ENCODE data around the gene SEPTIN5.
"Not testable (repeated sequence)": the region's sequence is repeated elsewhere in the genome, so short reads cannot be mapped to it uniquely, and the experiment has no call there.

Gene SEPTIN5

DNA sequence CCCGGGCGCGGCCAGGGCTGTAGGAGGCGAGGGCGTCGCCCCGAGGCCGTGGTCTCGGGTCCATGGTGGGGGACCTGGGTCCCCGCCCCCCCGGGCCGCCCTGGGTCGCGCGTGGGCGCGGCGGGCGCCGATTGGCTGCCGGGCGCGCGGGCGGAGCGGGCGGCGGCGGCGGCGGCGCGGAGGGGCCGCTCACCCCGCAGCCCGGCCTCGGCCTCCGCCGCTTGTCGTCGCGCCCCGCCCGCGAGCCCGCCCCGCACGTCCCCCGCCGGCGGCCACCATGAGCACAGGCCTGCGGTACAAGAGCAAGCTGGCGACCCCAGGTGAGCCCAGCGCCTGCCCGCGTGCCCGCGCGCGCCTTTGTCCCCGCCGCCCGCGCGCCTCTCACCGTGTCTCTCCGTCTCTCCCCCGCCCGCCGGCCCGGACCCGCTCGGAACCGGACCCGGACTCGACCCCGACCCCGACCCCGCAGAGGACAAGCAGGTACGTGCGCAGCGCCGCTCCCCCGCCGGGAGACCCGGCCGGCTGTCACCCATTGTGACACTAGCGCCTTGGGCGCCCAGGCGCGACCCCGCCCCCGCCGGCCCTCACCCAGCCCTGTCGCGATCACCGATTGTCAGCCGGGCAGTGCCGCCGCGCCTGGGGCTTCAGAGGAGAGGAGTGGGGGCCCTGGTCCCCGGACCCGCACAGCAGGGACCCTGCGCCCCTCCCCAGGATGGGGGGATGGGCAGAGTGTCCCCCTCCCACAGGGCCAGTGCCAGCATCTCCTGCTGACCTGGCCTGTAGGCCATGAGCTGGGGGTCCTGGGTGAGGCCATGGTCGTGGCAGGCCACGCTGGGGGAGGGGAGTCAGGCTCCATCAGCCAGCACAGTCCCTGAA is at the start of gene SEPTIN5:
TSS of gene SEPTIN5 (plus strand) at position 192 of the 876 bp plus-strand sequence. CDS start at position 278, 86 bp downstream.
- no peak for DNase-seq

DNA sequence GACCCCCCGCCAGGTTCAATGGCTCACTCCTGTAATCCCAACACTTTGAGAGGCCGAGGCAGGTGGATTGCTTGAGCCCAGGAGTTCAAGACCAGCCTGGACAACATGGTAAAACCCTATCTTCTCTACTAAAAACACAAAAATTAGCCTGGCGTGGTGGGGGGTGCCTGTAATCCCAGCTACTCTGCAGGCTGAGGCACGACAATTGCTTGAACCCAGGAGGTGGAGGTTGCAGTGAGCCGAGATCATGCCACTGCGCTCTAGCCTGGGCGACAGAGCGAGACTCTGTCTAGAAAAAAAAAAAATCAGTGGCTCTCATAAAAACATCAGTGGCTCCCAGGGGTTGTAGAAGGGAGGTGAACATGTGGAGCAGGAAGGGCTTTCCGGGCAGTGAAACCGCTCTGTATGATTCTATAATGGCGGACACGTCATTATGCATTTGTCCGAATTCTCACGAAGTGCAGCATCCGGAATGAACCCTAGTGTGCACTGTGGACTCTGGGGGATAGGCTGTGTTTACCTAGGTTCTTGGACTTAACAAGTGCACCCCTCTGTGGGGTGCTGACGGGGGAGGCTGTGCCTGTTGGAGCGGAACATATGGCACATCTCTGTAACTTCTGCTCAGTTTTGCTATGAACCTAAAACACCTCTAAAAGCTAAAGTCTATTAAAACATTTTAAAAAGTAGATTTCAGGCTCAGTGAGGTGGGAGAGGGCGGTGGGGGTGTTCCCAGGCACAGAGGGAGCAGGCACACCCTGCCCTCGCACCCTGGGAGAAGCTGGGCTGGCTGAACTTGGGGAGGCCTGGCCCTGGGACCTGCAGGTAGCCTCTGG is 49.1 kb upstream of the SEPTIN5 start:
- DNase-seq: no peak

DNA sequence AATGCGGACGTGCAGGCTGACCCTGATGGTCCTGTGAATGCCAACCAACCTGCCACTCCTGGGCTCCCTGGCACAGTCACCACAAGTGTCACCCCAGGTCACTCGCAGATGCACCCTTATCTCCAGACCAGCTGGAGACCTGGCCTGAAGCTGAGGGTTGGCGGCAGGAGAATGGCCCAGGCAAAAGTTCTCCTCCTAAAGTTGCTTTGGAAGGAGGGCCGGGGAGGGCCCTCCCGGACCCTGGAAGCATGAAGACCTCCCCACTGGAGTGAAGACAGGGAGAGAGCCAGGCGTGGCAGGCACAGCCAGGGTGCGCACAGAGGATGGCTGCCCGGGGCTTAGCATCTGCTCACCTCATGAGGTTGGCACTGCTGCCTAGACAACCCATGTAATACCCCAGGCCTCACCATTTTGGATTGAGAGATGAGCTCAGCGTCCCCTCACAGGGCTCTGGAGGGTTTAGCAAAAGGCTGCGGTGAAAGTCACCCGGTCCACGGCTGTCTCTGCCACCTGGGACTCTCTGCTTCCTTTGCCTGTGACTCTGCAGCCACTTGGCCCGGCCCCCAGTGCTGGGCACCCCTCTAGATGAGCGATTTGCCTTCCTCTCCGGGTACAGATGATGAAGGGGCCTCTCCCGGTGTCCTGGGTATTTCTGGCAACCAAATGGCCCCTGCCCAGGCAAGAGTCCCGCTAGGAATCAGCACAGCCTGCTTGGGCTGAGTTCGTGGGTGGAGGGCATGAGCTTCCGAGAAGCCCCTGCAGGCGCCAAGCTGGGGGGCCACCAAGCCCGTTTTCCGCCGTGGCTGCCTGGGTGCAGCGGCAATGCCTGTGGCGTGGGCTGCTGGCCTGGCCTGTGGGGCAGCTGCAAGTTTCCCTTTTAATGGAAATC is 48.3 kb upstream of the SEPTIN5 start:
- no peak for DNase-seq

DNA sequence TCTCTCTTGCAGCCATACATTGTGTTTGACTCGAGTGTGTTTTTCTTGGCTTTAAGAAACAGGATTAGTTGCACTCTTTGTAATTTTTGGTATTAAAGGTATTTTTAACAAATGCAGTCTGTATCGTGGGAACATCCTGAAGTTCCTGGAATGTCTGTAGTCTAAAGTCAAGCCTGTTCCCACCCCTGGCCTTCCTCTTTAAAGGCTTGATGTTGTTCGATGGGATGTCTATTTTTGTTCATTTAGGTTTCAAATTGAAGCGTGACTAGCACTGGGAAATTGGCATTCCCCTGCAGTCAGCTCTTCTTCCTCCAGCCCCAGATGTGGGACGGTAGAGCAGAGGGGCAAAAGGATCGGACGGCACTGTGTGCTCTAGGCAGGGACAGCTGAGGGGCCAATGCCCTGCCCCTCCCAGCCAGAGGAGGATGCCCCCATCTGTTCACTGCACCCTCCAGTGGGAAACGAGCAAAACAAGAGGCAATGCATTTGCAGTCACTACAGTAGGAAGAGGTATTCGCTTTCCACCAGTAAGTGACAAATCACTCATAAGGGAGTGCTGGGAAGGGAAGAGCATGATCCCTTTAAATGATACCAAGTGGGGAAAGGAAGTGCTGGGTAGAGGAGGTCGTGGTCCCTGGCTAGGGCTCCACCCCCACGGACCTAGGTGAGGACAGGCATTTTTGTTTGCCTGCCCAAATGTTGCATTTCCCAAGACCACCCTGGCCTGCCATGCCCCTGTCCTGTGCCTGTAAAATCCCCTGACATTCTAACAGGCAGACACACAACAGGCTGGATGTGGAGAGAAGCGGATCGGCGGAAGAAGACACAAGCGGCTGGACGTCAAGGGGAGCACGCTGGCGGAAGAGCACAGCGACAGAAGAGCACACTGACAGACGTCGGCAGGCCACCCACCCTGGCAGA is 47.4 kb upstream of the SEPTIN5 start:
- no peak for DNase-seq

DNA sequence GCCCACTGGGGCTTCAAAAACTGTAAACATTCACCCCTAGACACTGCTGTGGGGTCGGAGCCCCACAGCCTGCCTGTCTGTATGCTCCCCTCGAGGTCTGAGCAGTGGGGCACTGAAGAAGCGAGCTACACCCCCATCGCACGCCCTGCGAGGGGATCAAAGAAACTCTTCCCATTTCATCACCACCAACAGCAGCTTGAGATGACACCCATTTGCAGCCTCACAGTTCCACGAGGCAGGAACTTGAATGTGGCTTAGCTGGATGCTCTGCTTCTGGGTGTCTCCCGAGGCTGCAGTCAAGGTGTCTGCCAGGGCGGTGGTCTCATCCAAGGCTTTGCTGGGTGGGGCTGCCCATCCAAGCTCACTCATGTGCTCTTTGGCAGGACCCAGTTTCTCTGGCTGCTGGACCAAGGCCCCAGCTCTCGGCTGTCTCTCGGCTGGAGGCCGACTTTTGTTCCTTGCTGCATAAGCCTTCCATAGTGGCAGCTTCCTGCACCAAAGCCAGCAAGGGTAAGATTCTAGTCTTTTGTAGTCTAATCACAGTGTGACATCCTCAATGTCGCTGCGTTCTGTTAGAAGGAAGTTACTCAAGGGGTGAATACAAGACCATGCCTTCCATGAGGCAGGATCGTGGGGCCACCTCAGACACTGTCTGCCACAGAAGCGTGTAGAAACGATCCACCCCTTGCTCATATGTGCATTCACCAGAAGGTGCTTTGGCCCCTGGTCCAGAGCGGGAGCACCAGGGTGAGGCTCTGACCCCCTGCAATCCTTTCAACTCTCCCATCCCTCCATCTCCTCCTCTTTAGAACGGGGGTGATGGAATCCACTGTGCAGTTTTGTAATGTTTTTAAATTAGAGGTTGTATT is 46.2 kb upstream of the SEPTIN5 start:
- no peak for DNase-seq

DNA sequence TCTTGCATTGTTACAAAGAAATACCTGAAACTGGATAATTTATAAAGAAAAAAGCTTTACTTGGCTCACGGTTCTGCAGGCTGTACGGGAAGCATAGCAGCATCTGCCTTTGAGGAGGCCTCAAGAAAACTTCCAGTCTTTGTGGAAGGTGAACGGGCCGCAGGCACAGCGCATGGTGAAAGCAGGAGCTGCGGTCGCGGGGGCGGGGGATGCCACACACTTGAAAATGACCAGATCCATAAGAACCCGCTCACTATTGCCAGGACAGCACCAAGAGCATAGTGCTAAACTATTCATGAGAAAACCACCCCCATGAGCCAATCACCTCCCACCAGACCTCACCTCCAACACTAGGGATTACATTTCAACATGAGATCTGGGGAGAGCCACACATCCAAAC is 45.6 kb upstream of the SEPTIN5 start:
- DNase-seq: no peak

DNA sequence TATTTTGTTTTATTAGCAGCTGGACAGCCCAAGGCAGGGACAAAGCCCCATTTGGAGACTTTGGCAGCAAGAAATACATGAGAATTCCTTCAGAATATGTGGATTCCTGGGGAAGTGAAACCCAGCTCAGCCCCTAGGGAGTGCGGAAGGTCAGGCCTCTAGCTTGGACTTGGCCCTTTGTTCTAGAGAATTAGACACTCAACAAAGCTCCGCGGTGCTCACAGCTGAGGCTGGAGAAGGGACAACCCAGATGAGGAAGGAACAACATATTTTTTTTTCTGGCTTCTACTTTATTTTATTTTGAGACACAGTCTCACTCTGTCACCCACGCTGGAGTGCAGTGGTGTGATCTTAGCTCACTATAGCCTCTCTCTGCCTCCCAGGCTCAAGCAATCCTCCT is 44.7 kb upstream of the SEPTIN5 start:
- DNase-seq: no peak

DNA sequence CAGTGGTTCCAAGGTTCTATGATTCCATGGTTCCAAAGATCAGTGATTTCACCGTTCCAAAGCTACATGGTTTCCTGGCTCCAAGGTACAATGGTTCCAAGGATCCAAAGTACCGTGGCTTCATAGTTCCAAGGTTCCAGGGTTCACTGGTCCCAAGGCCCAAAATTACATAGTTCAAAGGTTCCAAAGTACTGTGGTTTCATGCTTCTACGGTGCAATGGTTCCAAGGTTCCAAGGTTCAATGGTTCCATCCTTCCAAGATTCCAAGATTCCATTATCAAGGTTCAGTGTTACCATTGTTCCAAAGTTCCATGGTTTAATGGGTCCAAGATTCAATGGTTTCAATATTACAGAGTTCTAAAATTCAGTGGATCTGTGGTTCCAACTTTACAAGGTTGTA is 43.0 kb upstream of the SEPTIN5 start:
- DNase-seq: no peak

DNA sequence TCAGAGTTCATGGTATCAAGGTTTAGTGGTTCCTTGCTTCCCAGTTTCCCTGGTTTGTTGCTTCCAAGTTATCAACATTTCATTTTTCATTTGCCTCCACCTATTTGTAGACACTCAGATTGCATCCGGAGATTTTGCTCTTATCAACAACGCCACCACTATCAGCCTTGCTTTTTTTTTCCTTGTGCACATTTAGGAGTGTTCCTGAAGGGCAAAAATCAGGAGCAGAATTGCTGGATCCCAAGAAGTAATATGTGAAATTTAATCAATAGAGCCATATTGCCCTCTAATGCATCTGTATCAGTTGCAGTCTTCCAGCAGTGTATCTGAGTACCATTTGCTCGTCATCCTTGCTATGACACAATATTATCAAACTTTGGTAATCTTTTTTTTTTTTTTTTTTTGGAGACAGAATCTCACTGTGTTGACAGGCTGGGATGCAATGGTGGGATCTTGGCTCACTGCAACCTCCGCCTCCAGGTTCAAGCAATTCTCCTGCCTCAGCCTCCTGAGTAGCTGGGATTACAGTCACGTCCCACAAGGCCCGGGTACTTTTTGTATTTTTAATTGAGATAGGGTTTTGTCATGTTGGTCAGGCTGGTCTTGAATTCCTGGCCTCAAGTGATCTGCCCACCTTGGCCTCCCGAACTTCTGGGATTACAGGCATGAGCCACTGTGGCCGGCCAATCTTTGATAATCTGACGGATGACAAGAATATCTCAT is 42.1 kb upstream of the SEPTIN5 start:
- no peak for DNase-seq

DNA sequence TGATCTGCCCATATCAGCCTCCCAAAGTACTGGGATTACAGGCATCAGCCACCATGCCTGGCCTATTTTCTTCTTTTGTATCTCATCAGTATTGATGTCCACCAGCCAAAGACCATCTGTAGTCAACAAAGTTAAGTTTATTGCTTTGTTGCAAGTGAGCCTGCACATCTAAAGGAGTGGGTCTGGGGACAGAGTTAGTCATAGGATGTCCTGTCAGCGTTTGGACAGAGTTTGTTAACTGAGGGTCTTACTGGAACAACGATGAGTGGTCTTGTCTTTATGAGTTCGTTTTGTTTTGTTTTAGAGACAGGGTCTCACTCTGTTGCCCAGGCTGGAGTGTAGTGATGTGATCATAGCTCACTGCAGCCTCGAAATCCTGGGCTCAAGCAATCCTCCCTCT is 40.6 kb upstream of the SEPTIN5 start:
- no peak for DNase-seq

DNA sequence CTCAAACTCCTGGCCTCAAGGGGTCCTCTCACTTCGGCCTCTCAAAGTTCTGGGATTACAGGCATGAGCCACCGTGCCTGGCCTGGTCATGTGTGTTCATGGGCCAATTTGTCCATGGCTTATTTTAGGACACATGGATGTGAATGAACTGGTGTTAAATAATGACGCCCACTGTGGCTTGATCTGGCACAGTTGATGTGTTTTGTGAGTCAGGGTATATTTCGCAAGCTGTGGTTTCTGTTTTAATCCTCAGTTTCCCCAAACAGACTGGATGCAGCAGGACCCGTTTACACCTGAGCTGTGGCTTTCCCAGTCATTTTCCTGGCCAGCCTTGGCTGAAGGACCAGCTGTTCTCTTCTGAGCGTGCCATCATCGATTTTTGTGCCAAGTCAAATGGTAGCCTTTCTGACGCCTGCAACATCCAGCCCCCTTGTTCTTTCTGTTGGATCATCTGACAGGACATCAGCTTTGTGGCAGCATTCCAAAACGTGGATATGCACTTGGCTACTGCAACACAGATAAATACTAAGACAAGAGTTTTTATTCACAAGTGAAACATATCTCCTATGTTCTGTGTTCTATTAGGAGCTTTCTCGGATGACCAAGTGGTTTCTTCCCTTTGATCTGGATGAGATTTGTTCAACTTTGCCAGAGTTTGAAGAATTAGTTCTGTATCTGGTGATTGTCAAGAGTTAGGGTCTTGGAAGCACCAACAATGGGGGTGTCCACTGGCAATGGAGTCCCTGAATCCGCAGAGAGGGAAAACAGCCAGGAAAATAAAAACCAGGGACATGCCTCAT is 40.0 kb upstream of the SEPTIN5 start:
- DNase-seq: no peak

DNA sequence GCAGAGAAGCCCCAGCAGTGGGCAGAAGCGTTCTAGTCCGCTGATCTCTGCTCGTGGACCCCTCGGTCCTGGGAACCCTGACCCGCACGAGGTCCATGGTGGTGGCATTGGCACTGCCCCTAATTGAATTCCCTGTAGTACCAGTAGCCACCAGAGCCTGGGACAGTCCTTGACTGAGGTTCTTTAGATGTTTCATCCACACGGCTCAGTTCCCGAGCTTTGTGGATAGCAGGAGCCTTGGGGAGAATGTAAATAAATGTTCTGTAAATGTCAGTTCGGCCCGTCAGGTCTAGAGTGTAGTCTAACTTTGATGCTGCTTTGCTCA is 39.4 kb upstream of the SEPTIN5 start:
- no peak for DNase-seq

DNA sequence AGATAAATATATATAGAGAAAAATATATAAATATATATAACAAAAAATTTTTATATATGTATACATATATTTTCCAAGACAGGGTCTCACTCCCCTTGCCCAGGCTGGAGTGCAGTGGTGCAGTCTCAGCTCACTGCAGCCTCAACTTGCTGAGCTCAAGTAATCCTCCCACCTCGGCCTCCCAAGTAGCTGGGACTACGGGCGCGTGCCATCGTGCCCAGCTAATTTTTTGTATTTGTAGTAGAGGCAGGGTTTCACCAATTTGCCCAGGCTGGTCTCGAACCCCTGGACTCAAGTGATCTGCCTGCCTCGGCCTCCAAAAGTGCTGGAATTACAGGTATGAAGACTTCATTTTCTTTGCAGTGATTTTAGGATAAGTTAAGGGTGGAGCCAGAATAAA is 38.9 kb upstream of the SEPTIN5 start:
- DNase-seq: no peak

DNA sequence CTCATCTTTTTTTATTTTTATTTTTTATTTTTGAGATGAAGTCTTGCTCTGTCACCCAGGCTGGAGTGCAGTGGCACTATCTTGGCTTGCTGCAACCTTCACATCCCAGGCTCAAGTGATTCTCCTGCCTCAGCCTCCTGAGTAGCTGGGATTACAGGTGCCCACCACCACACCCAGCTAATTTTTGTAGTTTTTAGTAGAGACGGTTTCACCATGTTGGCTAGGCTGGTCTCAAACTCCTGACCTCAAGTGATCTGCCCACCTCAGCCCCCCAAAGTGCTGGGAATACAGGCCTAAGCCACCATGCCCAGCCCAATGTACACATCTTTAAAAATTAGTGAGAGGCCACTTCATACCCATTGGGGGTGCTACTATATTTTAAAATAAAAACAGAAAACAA is 37.9 kb upstream of the SEPTIN5 start:
- DNase-seq: not testable (repeated sequence)

DNA sequence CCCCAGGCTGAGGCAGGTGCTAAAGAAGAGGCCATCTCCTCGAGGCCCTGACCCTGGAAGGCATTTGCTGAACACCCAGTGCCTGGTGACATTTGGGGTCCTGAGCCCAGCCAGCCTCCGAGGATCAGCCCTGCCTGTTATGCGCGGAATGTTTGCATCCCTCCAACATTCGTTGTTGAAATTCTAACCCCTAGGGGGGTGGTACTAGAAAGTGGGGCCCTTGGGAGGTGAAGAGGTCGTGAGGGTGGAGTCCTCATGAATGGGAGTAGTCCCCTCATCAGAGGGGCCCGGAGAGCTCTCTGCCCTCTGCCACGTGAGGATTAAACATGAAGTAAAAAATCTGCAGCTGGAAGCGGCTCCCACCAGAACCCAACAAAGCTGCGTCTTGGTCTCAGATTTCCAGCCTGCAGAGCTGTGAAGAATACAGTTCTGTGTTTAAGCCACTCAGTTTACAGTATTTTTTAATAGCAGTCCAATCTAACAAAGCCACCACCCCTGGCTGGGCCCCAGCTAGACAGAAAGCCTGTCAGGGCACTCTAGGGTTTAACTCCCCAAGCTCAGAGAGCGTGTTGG is 35.3 kb upstream of the SEPTIN5 start:
- no peak for DNase-seq

DNA sequence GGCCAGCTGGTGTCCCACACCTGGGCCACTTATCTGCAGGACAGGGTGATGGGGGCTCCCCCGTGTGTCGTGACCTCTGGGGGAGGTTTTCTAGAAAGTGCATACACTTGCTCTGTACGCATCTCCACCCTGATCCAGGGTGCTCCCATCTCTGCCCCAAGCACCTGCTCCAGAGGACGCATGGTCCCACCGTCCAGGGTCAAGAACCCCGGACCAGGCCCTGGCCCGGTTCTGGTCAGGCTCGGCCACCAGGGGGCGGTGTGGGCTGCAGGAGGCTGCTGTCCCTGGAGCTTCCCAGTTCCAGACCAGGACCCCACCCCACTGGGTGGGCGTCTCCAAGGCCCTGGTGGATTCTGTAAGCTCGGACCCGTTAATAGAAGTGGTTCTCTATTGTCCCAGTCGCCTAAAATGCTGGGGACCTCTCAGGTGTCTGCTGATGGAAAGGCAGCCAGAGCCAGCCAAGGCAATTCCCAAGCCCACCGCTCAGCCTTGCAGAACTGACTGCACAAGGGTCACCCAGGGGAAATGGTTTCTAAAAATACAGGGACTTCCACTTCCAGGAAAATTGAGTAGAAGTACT is 34.7 kb upstream of the SEPTIN5 start:
- no peak for DNase-seq

DNA sequence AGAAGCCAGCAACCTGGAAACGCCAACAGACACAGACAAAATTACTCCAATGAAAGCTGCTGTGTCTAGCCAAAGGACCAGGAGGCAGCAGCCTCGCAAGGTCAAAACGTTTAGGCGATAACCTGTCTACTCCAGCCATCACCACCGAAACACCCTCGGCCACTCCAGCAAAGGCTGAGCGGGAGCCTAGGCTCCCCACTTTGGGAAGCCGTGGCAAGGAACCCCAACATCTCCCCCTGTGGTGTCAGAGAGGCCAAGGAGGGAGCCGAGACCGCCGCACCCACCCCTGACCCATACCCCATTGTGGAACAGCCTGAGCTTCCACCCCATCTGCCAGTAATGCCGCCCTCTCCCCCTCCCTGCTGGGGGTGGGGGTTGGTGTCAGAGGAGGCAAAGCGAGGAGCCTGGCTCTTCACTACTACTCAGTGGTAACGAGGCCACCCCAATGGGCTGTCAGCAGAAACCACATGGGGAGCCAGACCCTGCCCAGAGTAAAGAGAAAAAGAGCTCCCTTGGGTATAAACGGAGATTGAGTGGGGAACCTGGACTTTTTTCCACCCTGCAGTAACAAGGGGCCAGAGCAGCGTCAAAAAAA is 33.9 kb upstream of the SEPTIN5 start:
- DNase-seq: no peak

All from NCI-H2081 treated with DMSO at 0.1 percent for 48 hours (cell line).